ENCODE data around the gene YRDC. TPM values are rescaled to one million over a fixed set of nuclear protein-coding genes. Genes with fewer than 3 reads are reported as not detected.

Gene YRDC
- total and polyA plus RNA-seq, 2 of the 13 experiments (the other 11 are each of a cell fraction or from before 2014, with no cell fraction given), result 27.5 to 29.2 TPM

GRCh38 chr1:37840711-37841110 lies 32.7 kb upstream of the YRDC start:
- no peak for DNase-seq (ENCODE audit: low spot score)
- in situ Hi-C loops (cut with HindIII; ENCODE audit: extremely low pct_ligation_motif_present, low pct_unique_long_range_greater_than_20kb), result no loop called here
- WGBS (ENCODE audit: low lambda C conversion rate), result 96% methylated on average over 1 of the region's 1 CpG
- Histone ChIP-seq H3K36me3 (replicated peaks in 1 of 2; ENCODE audit: control insufficient read depth in 1 of 2, insufficient read depth in 2 of 2, low read length in 2 of 2) (peaks cover 14 to 42% of the 10 kb centered on the region in 2 experiments; a peak in 4 of 5 replicates), H3K4me2 (ENCODE audit: low read depth, low read length) (no peak overlapping the region), H3K27me3 (ENCODE audit: control insufficient read depth in 1 of 2, insufficient read depth in 2 of 2, low read length in 2 of 2) (no peaks in the 10 kb centered on the region), H3K79me2 (ENCODE audit: insufficient read depth, low read length) (no peaks in the 10 kb centered on the region), H2AFZ (ENCODE audit: low read length) (no peak overlapping the region), H3K4me3 (replicated peaks in 1 of 3; ENCODE audit: insufficient read depth in 1 of 3, low read depth in 2 of 3, low read length in 3 of 3) (no peak overlapping the region), H3K9ac (ENCODE audit: insufficient read depth, low read depth, low read length) (no peak overlapping the region), H3K9me3 (ENCODE audit: low read length) (no peaks in the 10 kb centered on the region), H3K4me1 (ENCODE audit: insufficient read depth, low read length) (no peaks in the 10 kb centered on the region), H3K27ac (ENCODE audit: extremely low read length, insufficient read depth, low read length) (no peak overlapping the region), H4K20me1 (ENCODE audit: insufficient read depth, low read length) (no peaks in the 10 kb centered on the region)
- intact Hi-C loops (cut with micrococcal nuclease; ENCODE audit: unreplicated experiment), result no loop called here
- ATAC-seq, result no peak
- no peak for FAIRE-seq
- POLR2A ChIA-PET, result interaction anchor here (1.1 kb wide), 1 partner anchor 14 kb away, joined by 4 read pairs; no protein-coding TSS in a partner anchor
- TF ChIP-seq ZNF891 (CRISPR knock-in tag; IDR thresholded peaks at IDR 0.05), result no peak
- no peak for TF ChIP-seq ZNF557 (CRISPR knock-in tag; IDR thresholded peaks at IDR 0.05)
- TF ChIP-seq ZNF768 (CRISPR knock-in tag; IDR thresholded peaks at IDR 0.05), result no peak
- TF ChIP-seq MEIS2 (CRISPR knock-in tag; IDR thresholded peaks at IDR 0.05), result no peak
- CTCF ChIA-PET (ENCODE audit: low intra/inter-chr PET ratio, low total read pairs), result no interaction called here
- no TSS peak for BruUV-seq (replicated peaks)

GRCh38 chr1:37839676-37840075 lies 31.7 kb upstream of the YRDC start:
- in situ Hi-C loops (cut with HindIII; ENCODE audit: extremely low pct_ligation_motif_present, low pct_unique_long_range_greater_than_20kb), result no loop called here
- intact Hi-C loops (cut with micrococcal nuclease; ENCODE audit: unreplicated experiment), result no loop called here
- peaks cover 14 to 51% of the 10 kb centered on the region in 2 experiments for H3K36me3 ChIP-seq (replicated peaks in 1 of 2; ENCODE audit: control insufficient read depth in 1 of 2, insufficient read depth in 2 of 2, low read length in 2 of 2)
- TF ChIP-seq NPAS2 (CRISPR knock-in tag; IDR thresholded peaks at IDR 0.05; ENCODE audit: borderline replicate concordance), result no peak
- no peak for TF ChIP-seq THAP9 (CRISPR knock-in tag; IDR thresholded peaks at IDR 0.05; ENCODE audit: borderline replicate concordance)
- TF ChIP-seq HMG20A (CRISPR knock-in tag; IDR thresholded peaks at IDR 0.05; ENCODE audit: borderline replicate concordance), result no peak
- TF ChIP-seq ZNF30 (CRISPR knock-in tag; IDR thresholded peaks at IDR 0.05), result no peak
- TF ChIP-seq PRPF4 (IDR thresholded peaks at IDR 0.05; ENCODE audit: low read depth, low read length, poor library complexity, severe bottlenecking), result no peak
- no peak for TF ChIP-seq PRMT3 (CRISPR knock-in tag; IDR thresholded peaks at IDR 0.05; ENCODE audit: borderline replicate concordance, low read depth)
- TF ChIP-seq ETS1 (CRISPR knock-in tag; IDR thresholded peaks at IDR 0.05), result no peak

More at GRCh38 chr1:37839676-37840075, 31.7 kb upstream of the YRDC start:
- Histone ChIP-seq H3K27ac (ENCODE audit: extremely low read length, insufficient read depth, low read length) (no peak overlapping the region), H3K4me2 (ENCODE audit: low read depth, low read length) (no peak overlapping the region), H3K9ac (ENCODE audit: insufficient read depth, low read depth, low read length) (no peak overlapping the region), H3K4me1 (ENCODE audit: insufficient read depth, low read length) (no peaks in the 10 kb centered on the region), H4K20me1 (ENCODE audit: insufficient read depth, low read length) (no peaks in the 10 kb centered on the region), H3K79me2 (ENCODE audit: insufficient read depth, low read length) (no peaks in the 10 kb centered on the region), H2AFZ (ENCODE audit: low read length) (no peak overlapping the region), H3K27me3 (ENCODE audit: control insufficient read depth in 1 of 2, insufficient read depth in 2 of 2, low read length in 2 of 2) (no peaks in the 10 kb centered on the region), H3K9me3 (ENCODE audit: low read length) (no peaks in the 10 kb centered on the region), H3K4me3 (replicated peaks in 1 of 3; ENCODE audit: insufficient read depth in 1 of 3, low read depth in 2 of 3, low read length in 3 of 3) (no peak overlapping the region)
- CTCF ChIA-PET (ENCODE audit: low intra/inter-chr PET ratio, low total read pairs), result no interaction called here
- POLR2A ChIA-PET, result no interaction called here
- no peak for DNase-seq (ENCODE audit: low spot score)
- no TSS peak for BruUV-seq (replicated peaks)
- FAIRE-seq, result no peak
- no peak for ATAC-seq
- WGBS (ENCODE audit: low lambda C conversion rate), result 90% methylated on average over 10 of the region's 10 CpGs

All from HepG2 (cell line).